GM21390 (cell line): ENCODE data around the gene SPINK8.
"Not testable (repeated sequence)": the region's sequence is repeated elsewhere in the genome, so short reads cannot be mapped to it uniquely, and the experiment has no call there.

Experiments used
- ATAC-seq: cut with Tn5 transposase; IDR thresholded peaks from one replicate; pipeline ENCODE4 v1.9.1; 2021; ENCODE audit not compliant: unreplicated experiment

The SPINK8 gene

GRCh38 chr3:48280881-48281280 lies 52.6 kb downstream of the SPINK8 start:
- ATAC-seq = no peak

GRCh38 chr3:48278884-48279559 lies 54.4 kb downstream of the SPINK8 start:
- ATAC-seq = no peak

DNA sequence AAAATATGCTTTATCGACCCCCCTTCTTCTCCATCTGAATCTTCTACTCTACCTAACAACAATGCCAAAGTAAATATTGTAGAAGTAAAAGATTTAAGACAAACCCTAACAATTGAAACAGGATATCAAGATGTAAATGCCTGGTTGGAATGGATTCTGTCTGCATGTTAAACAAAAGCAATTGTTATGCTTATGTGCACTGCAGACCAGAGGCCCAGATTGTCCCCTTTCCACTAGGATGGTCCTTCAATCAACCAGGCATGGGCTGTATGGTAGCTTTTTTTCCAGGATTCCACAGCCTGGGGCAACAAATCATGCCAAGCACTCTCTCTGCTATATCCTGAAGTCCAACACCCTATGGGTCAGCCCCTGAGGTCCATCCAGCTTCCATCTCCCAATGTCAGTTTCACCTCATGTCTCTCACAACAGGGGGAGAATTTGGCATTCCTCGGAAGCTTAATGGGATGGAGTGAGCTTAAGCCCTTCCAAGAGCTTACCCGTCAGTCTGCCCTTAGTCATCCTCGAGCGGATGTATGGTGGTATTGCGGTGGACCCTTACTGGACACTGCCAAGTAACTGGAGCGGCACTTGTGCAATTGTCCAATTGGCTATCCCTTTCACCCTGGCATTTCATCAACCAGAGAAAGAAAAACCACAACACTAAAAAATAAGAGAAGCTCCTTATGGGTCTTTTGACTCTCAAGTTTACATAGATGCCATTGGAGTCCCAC lies 56.4 kb downstream of the SPINK8 start:
- ATAC-seq = no peak

DNA sequence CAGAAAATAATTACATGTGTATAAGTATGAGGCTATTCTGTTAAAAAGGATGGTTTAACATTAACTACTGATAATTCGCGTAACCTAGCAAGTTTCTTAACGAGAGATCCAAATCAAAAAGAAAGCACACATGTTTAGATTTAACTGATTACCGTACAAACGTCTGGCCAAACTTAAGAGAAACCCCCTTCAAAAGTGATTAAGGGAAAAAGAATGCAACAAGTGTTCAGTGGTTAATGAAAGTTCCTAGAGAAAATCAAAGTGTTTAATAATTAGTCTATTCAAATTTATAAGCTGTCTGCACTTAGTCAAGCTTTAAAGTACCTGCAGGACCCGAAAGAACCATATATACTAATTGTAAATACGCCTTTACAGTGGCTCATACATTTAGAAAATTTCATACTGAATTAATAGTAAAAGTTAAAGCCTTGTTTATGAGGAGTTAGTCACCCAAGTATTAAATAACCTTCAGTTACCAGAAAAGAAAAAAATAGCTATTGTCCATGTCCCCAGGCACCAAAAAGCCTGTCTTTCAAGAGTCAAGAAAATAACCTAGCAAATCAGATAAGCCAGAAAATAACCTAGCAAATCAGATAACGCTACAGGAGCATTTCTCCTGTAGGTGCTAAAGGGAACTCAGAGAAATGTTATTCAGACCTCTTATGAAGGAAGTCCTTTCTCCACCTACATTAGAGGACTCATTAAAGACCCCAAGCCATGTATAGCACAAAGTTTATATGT lies 58.0 kb downstream of the SPINK8 start:
- no peak for ATAC-seq

DNA sequence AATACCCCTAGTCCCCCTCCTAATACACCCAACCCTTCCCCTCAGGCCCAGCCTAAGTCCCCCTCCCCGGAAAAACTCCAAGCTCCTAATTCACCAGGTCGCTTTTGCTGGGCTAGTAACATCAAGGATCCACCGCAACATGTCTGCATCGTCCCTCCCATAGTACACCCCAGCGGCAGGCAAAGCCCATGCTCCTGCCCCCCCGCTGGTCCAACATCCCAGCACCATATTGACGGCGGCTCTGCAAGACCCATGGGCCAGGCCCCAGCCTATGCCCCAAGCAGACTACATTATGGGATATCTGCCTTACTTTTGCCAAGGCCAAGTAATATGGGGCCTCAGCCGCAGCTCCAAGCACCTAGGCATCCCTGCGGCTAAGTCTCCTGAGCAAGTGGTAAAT lies 59.0 kb downstream of the SPINK8 start:
- ATAC-seq = no peak

- ATAC-seq = no peak
Observed at GRCh38 chr3:48273594-48274211, 59.8 kb downstream of the SPINK8 start.

GRCh38 chr3:48271763-48272498 lies 61.5 kb downstream of the SPINK8 start:
- no peak for ATAC-seq

DNA sequence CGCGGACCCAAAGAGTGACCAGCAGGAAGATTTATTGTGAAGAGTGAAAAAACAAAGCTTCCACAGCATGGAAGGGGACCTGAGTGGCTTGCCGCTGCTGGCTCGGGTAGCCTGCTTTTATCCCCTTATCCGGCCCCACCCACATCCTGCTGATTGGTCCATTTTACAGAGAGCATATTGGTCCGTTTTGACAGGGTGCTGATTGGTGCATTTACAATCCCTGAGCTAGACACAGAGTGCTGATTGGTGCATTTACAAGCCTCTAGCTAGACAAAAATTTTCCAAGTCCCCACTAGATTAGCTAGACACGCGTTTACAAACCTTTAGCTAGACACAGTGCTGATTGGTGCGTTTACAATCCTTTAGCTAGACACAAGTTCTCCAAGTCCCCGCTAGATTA lies 62.2 kb downstream of the SPINK8 start:
- not testable (repeated sequence) for ATAC-seq

DNA sequence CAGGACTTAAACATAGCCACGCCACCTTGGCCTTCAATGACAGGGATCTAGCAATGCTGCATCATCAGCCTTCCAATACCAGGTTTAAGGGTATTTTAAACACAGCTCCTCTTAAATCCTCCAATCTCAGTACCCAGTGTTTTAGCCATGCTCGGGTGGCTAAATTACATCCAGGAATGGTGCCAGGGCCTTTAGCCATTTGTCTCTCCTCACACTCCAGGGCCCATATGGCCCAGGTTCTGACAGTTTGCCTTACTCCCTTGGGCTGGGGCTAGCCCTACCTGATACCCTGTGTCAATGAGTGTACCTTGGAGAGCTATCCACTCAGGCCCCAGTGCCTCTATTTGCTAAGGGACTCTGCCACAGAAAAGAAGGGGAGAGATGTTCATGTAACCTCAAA lies 63.2 kb downstream of the SPINK8 start:
- no peak for ATAC-seq

DNA sequence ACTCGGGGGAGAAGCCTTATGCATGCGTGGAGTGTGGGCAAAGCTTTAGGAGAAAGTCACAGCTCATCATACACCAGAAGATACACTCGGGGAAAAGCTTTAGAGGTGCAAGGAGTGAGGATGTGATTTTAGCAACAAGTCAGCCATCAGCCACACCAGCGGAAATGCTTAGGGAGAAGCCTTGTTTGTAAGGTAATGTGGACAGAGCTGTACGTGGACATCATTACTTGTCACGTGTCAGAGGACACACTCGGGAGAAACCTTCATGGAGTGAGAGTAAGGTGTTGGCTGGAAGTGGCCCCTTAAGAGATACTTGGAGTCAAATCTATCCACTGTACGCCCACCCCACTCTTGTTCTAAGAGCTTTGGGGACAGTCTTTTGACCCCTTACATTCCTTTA lies 63.9 kb downstream of the SPINK8 start:
- no peak for ATAC-seq

DNA sequence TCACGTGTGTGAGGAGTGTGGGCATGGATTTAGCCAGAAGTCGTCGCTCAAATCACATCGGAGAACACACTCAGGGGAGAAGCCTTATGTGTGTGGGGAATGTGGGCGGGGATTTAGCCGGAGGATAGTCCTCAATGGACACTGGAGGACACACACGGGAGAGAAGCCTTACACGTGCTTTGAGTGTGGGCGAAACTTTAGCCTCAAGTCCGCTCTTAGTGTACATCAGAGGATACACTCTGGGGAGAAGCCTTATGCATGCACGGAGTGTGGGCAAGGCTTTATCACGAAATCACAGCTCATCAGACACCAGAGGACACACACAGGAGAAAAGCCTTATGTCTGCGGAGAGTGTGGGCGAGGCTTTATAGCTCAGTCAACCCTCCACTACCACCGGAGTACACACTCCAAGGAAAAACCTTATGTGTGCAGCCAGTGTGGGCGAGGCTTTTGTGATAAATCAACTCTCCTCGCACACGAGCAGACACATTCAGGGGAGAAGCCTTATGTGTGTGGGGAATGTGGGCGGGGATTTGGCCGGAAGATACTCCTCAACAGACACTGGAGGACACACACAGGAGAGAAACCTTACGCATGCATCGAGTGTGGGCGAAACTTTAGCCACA lies 64.4 kb downstream of the SPINK8 start:
- ATAC-seq = no peak

- no peak for ATAC-seq
Observed at GRCh38 chr3:48268381-48268935, 65.0 kb downstream of the SPINK8 start.

DNA sequence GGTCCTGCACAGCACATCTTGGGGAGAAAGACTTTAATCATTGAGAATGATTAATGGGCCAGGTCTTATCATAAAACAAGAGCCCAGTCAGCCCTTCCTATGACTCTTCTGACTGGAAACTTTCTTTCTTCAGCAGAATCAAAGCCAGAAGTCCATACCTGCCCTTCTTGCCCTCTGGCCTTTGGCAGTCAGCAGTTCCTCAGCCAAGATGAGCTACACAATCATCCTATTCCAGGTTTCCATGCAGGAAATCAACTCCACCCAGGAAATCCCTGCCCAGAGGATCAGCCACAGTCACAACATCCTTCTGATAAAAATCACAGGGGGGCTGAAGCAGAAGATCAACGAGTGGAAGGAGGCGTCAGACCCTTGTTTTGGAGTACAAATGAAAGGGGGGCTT lies 65.7 kb downstream of the SPINK8 start:
- ATAC-seq = no peak

DNA sequence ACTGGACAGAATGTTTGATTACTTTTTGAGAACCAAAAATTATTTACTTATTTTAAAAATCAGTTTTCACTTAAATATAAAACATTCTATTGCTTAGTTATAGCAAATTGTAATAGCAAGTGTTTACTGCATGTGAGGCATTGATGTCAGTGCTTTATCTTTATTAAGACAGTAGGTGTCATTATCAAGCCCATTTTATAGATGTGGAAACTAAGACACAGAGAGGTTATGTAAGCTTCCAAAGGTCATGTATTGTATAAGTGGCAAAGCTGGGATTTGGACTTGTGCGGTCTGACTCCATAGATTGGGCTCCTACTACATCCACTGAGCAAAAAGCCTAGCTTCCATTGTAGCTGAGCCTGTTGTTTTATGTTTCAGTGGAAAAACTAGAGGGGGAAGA lies 74.9 kb downstream of the SPINK8 start:
- ATAC-seq = no peak
